GM18526 (cell line): ENCODE measurements around the gene TMCC3.

ENCODE experiments used
- POLR2A ChIP-seq: IDR thresholded peaks from 3 replicates; pipeline ENCODE4 v1.6.1; 2011; ENCODE audit not compliant: insufficient read length; ENCODE audit errors: extremely low read depth

The TMCC3 gene

GRCh38 chr12:94625531-94625930, 24.8 kb downstream of the TMCC3 start:
- no peak for TF ChIP-seq POLR2A

GRCh38 chr12:94623161-94623920, 27.0 kb downstream of the TMCC3 start:
- TF ChIP-seq POLR2A = no peak

GRCh38 chr12:94622475-94622874, 27.9 kb downstream of the TMCC3 start:
- no peak for TF ChIP-seq POLR2A

- TF ChIP-seq POLR2A = no peak
Measured at GRCh38 chr12:94621662-94622359, 28.5 kb downstream of the TMCC3 start.

GRCh38 chr12:94620621-94621020, 29.7 kb downstream of the TMCC3 start:
- TF ChIP-seq POLR2A = no peak

GRCh38 chr12:94618995-94619695, 31.2 kb downstream of the TMCC3 start:
- no peak for TF ChIP-seq POLR2A

- TF ChIP-seq POLR2A = no peak
Measured at GRCh38 chr12:94617101-94617500, 33.3 kb downstream of the TMCC3 start.

GRCh38 chr12:94616203-94616729, 34.1 kb downstream of the TMCC3 start:
- no peak for TF ChIP-seq POLR2A

- no peak for TF ChIP-seq POLR2A
Measured at GRCh38 chr12:94615260-94616181, 34.8 kb downstream of the TMCC3 start.

GRCh38 chr12:94614288-94614721, 36.1 kb downstream of the TMCC3 start:
- TF ChIP-seq POLR2A = no peak

GRCh38 chr12:94609917-94610443, 40.4 kb downstream of the TMCC3 start:
- no peak for TF ChIP-seq POLR2A

GRCh38 chr12:94604366-94604698, 46.0 kb downstream of the TMCC3 start:
- no peak for TF ChIP-seq POLR2A

GRCh38 chr12:94603434-94604365, 46.7 kb downstream of the TMCC3 start:
- no peak for TF ChIP-seq POLR2A

- TF ChIP-seq POLR2A = no peak
Measured at GRCh38 chr12:94602024-94602423, 48.3 kb downstream of the TMCC3 start.

GRCh38 chr12:94599189-94599588, 51.2 kb downstream of the TMCC3 start:
- no peak for TF ChIP-seq POLR2A
